NCI-H2081 (cell line): ENCODE measurements around the gene SLC27A3.
A peak's percentile ranks its signal among the peaks of the same experiment; 100 is the strongest.
"Not testable (repeated sequence)": the region's sequence is repeated elsewhere in the genome, so short reads cannot be mapped to it uniquely, and the experiment has no call there.

Experiments
- DNase-seq, 2 experiments: peaks; one replicate each; lab custom pipeline; 2025; lab: John Stamatoyannopoulos, UW

The SLC27A3 gene

DNA sequence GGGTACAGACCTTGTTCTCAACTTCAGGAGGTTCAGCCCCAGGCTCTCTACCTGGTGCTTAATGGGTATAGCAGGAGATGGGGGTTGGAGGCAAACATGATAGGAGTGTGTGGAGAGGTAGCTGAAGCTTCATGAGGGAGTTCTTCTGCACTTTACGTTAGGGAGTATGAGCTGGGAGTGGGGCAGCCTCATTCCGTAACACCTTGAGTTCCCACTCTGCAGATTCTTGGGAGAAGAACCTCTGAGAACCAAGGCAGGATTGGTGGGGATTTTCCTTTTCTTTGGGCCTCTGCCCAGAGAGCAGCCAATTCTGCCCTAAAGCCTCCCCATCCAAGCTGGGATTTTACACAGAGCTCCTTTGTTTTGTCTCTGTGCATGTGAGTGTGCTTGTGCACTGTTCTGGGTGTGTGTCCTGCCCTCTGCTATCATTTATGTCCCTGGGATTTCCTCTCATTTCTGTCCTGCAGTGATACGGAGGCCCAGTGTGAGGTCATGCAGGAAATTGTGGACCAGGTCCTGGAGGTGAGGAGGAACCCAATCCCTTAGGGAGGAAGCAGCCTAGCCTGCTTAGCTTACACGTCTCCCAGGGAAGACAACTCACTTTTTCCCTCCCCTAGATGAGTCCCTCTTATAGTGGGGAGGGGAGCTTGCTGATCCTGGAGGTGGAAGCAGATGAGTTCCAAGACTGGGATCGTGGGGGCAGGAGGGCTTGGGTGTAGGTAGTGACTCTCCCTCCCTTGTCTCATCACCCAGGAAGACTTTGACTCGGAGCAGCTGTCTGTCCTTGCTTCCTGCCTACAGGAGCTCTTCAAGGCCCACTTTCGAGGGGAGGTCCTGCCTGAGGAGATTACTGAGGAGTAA is 11.6 kb upstream of the SLC27A3 start:
- DNase-seq: no peak

DNA sequence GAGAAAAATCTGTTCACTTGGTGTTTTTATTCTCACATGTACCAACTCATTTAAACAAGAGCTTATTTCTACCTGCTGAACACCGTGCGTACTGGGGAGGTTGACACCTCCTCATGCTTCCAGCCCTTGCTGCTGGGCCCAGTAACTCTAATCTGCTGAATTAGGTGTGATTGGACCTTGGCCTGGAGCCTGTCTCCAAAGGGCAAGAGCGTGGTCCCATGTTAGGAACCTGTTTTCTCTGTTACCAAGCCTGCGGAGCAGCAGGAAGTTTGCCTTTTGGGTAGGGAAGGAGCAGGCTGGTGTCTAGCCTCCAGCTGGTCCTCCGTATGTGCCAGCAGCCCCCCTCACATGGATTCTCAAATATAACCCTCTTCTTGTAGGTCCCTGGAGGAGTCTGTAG is 10.9 kb upstream of the SLC27A3 start:
- DNase-seq: no peak

DNA sequence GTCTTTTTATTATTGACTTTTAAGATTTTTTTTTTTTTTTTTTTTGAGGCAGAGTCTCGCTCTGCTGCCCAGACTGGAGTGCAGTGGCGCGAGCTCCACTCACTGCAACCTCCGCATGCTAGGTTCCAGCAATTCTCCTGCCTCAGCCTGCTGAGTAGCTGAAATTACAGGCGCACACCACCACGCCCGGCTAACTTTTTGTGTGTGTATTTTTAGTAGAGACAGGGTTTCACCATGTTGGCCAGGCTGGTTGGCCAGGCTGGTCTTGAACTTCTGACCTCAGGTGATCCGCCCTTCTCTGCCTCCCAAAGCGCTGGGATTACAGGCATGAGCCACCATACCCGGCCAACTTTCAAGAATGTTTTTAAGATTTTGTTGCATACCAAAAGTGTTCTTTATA is 8.5 kb upstream of the SLC27A3 start:
- not testable (repeated sequence) for DNase-seq

DNA sequence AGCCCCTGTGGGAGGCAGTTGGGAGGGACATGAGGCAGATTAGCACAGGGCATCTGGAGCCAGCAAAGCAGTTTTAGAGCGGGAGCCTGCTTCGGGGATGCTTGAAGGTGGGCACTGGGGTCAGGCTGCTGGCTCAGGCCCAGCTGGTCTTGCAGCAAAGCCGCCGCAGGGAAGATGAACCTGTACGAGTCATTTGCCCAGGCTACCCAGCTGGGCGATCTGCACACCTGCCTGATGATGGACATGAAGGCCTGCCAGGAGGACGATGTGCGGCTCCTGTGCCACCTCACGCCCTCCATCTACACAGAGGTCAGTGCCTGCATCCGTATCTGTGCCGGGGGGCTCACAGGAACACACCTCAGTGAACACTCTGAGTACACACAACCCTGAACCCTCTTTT is 7.7 kb upstream of the SLC27A3 start:
- DNase-seq: no peak

GRCh38 chr1:153768316-153769181 is 6.7 kb upstream of the SLC27A3 start:
- DNase-seq: no peak

DNA sequence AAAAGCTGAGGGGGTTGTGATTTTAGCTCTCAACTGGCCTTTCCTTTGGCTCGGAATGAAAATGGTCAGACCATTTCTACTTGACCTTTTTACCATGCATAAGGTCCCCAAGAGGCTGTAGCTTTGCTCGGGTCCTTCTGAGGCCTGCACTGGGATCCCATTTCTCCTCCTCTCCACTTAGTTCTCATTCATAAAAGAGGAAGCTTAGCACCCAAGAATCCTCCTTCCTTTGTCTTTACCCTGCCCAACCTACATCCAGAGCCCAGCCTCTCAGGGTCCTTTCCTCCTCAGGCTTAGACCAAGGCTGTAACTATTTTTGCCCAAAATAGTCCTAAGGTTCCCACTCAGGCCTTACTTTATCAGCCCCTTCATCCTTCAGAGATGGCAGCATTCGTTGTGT is 6.0 kb upstream of the SLC27A3 start:
- DNase-seq: no peak

GRCh38 chr1:153770797-153771196 is 4.4 kb upstream of the SLC27A3 start:
- no peak for DNase-seq

- no peak for DNase-seq
Observed at GRCh38 chr1:153771261-153771660, 3.9 kb upstream of the SLC27A3 start.

GRCh38 chr1:153771841-153772593 is 3.2 kb upstream of the SLC27A3 start:
- no peak for DNase-seq

GRCh38 chr1:153773096-153773921 is 1.9 kb upstream of the SLC27A3 start:
- no peak for DNase-seq

DNA sequence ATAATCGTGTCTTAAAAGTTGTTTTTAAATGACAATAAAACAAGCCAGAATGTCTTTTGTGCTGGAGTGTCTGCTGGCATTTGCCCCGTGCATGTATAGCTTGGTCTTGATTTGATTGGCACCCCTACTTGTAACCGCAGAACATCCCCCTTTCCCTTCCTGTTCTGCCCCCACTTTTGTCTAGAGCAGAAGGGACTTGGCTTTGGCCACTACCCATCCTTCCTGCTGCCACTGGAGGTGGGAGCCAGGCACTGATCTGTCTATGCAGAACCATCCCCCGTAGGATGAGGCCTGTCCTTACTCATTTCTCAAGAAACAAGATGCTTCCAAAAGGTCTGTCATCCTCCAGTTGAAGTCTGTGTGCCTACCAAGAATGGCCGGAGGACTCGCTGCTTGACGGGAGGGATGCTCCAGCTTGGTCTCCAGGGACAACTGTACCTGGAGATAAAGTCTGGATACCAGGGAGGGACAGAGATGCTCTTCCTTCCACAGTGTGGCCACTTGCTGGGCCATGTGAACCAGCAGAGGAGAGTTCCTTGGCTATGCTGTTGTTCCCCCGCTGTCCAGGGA is 1.1 kb upstream of the SLC27A3 start:
- no peak for DNase-seq

DNA sequence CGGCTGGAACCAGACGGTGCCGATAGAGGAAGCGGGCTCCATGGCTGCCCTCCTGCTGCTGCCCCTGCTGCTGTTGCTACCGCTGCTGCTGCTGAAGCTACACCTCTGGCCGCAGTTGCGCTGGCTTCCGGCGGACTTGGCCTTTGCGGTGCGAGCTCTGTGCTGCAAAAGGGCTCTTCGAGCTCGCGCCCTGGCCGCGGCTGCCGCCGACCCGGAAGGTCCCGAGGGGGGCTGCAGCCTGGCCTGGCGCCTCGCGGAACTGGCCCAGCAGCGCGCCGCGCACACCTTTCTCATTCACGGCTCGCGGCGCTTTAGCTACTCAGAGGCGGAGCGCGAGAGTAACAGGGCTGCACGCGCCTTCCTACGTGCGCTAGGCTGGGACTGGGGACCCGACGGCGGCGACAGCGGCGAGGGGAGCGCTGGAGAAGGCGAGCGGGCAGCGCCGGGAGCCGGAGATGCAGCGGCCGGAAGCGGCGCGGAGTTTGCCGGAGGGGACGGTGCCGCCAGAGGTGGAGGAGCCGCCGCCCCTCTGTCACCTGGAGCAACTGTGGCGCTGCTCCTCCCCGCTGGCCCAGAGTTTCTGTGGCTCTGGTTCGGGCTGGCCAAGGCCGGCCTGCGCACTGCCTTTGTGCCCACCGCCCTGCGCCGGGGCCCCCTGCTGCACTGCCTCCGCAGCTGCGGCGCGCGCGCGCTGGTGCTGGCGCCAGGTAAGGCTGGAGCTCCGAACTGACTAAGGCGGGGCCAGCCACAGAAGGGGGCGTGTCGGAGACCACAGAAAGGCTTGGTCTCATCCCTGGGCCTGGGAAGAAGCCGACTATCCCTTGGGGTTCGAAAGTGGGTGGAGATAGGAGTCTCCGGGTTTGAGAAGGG is 486 bp downstream of the SLC27A3 start:
- peak; percentile 80 to 87 for DNase-seq

DNA sequence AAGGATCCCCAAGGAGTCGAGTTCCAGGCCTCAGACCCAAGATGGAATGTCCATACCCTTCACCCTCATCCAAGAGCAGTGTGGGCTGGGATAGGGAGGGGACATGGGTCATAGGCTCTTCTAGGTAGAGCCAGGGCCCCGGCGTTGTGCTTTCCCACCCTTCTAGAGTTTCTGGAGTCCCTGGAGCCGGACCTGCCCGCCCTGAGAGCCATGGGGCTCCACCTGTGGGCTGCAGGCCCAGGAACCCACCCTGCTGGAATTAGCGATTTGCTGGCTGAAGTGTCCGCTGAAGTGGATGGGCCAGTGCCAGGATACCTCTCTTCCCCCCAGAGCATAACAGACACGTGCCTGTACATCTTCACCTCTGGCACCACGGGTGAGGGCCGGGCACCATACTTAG is 1.1 kb downstream of the SLC27A3 start:
- DNase-seq: no peak

- no peak for DNase-seq
Observed at GRCh38 chr1:153776845-153777370, 1.7 kb downstream of the SLC27A3 start.

- DNase-seq: no peak
Observed at GRCh38 chr1:153777648-153778047, 2.4 kb downstream of the SLC27A3 start.

- no peak for DNase-seq
Observed at GRCh38 chr1:153778051-153778823, 3.0 kb downstream of the SLC27A3 start.

- no peak for DNase-seq
Observed at GRCh38 chr1:153778824-153779519, 3.8 kb downstream of the SLC27A3 start.

GRCh38 chr1:153779781-153780541 is 4.8 kb downstream of the SLC27A3 start:
- no peak for DNase-seq
